Endometrial microvascular endothelial cells (primary cell): ENCODE data around the gene HPCAL1. TPM values are rescaled to one million over a fixed set of nuclear protein-coding genes. Genes with fewer than 3 reads are reported as not detected.

ENCODE experiments used
- in situ Hi-C: cut with HindIII; loops from 2 replicates; pipeline ENCODE4 v1.10.0; 2017; ENCODE audit warnings: low sequenced_read_pairs, low pct_unique_long_range_greater_than_20kb; ENCODE audit errors: inconsistent ontology term
- total RNA-seq: library from RNA; depleted of rRNA; stranded (reverse); fragments of >200 nt; gene quantifications from one replicate; pipeline ENCODE4 v1.2.3, GENCODE V29; 2015; ENCODE audit errors: inconsistent ontology term

HPCAL1 gene
- total RNA-seq, 1 donor from 2014 or later, result 183 TPM

DNA sequence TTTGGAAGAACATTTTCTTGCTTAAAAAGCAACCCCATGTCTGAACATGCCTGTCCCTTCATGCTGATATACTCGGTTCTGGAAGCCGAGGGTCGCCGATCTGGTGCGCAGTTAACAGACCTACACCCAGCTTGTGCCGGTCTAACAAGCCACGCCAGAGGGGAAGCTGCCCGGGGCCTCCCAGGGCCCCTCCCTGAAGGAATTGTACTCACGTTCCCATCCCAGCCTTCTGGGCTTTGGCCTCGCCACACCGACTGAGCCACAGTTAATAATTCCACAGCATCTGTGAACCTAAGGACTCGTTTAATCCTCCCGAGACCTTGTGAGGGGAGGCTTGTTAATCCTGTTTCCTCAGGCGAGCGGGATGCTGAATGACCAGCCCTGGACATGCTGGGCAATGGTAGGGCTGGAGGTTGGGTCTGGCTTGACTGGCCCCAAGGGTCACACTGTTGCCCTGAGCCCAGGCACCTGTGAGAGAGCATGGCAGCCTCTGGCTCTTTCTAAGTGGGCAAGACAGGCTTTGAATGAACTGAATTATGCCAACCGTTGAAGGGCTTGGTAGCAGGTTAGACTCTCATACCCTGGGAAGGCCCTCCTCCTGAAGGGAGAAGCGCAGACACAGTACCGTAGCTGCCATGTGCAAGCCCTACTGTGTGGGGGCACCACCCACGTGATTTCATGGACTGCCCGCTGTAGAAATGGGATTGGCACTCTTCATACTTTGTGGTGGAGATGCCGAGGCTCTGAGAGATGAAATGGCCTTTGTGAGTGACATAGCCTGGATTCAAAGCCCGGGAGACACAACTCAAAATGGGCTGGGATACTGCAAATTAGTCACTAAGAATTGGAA lies 173.3 kb downstream of the HPCAL1 start:
- in situ Hi-C loops, result no loop called here

DNA sequence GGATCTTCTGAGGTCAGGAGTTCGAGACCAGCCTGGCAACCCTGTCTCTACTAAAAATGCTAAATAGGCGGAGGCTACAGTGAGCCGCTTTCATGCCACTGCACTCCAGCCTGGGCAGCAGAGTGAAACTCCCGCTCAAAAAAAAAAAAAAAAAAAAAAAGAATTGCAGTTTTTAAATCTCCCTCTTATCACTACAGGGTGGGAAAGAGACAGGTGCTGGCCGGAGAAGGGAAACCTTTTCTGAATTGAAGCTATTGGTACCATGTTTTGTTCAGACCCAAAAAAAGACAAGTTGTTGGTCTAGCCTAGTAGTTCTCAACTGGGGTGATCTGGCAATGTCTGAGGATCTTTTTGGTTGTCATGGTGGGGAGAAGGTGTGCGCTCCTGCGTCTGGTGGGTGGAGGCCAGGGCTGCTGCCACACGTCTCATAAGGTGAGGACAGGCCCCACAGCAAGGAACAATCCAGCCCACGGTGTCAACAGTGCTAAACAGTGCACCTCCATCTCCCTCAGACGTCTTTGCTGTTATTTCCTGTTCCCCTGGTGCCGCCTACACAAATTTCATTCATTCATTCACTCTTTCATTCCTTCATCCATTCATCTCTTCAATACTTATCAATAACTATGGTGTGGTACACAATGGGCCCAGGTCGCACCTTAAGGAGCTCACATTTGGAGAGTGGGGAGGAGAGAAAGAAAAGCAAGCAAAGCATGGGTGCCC lies 174.2 kb downstream of the HPCAL1 start:
- in situ Hi-C loops, result no loop called here

Other genes starting within 250 kb of the HPCAL1 start
- not detected for gene CYS1, start 222.5 kb upstream of the HPCAL1 start, total RNA-seq
- 134 TPM for gene RRM2, start 180.2 kb upstream of the HPCAL1 start, total RNA-seq
- 257 TPM for gene ODC1, start 145.4 kb downstream of the HPCAL1 start, total RNA-seq